ENCODE results near the gene STRN.

- TF ChIP-seq POLR2A (IDR thresholded peaks at IDR 0.05), result no peak
- no peak for TF ChIP-seq CTCF (IDR thresholded peaks at IDR 0.05)
Measured at GRCh38 chr2:36949845-36950244, 16.5 kb downstream of the STRN start.
